Heart left ventricle (tissue), 16 donors: ENCODE measurements around the gene CLSTN2. TPM values are rescaled to one million over a fixed set of nuclear protein-coding genes. Genes with fewer than 3 reads are reported as not detected.

Experiments used
- ATAC-seq, 4 donors: fragments of 200-7000 bp; cut with Tn5 transposase; one replicate each; pipeline ENCODE4 v1.9.1; 2020 to 2022; ENCODE audit warnings: moderate library complexity in 4 of 4, mild to moderate bottlenecking in 3 of 4, moderate number of reproducible peaks in 1 of 4
- DNase-seq, 5 donors: peaks; one replicate each; pipeline ENCODE4 v3.0.0-alpha.2; 2020
- H3K27ac ChIP-seq, 12 donors: fragments of 200-600 bp; sonication (generic) in 4 of 12; one replicate each; pipeline versions ENCODE4 v1.5.0 to v1.8.0; 2016 to 2022; ENCODE audit warnings: mild to moderate bottlenecking in 2 of 12
- H3K27me3 ChIP-seq, 9 donors: fragments of 200-600 bp; sonication (generic) in 2 of 9; one replicate each; pipeline versions ENCODE4 v1.5.1 to v1.8.0; 2016 to 2022; ENCODE audit warnings: mild to moderate bottlenecking in 3 of 9
- H3K36me3 ChIP-seq, 9 donors: fragments of 200-600 bp; sonication (generic) in 2 of 9; one replicate each; pipeline versions ENCODE4 v1.5.0 to v1.8.0; 2018 to 2022; ENCODE audit warnings: mild to moderate bottlenecking in 2 of 9
- H3K4me1 ChIP-seq, 12 donors: fragments of 200-600 bp; sonication (generic) in 4 of 12; one replicate each; pipeline versions ENCODE4 v1.5.0 to v1.8.0; 2016 to 2022; ENCODE audit warnings: mild to moderate bottlenecking in 3 of 12
- H3K4me3 ChIP-seq, 12 donors: fragments of 200-600 bp; sonication (generic) in 4 of 12; one replicate each; pipeline versions ENCODE4 v1.5.0 to v1.8.0; 2017 to 2022; ENCODE audit warnings: mild to moderate bottlenecking in 9 of 12, moderate library complexity in 4 of 12
- H3K9me3 ChIP-seq, 12 donors: fragments of 200-600 bp; sonication (generic) in 4 of 12; one replicate each; pipeline versions ENCODE4 v1.5.0 to v1.8.0; 2016 to 2022; ENCODE audit warnings: mild to moderate bottlenecking in 1 of 12
- POLR2A ChIP-seq, 2 donors: fragments of 450-650 bp; IDR thresholded peaks; one replicate each; pipeline ENCODE4 v1.6.1; 2017; ENCODE audit warnings: antibody characterized with exemption in 2 of 2, mild to moderate bottlenecking in 2 of 2, moderate library complexity in 2 of 2
- WGBS, 4 donors: extraction: QIAGEN DNeasy Blood & Tissue Kit in 2 of 4; methylation state at CpG; one replicate each; pipeline versions ENCODE4 v1.1.5 to v1.1.7; 2013 to 2018; 5-methylcytosine and 5-hydroxymethylcytosine counted together
- intact Hi-C, 10 donors: fragments of 100-400 bp; cut with DNase I; formaldehyde crosslinking; loops; one replicate each; pipeline versions ENCODE4 v1.11.1 to v1.14.2; 2022
- polyA plus RNA-seq, 2 donors: library from polyadenylated mRNA; stranded (reverse); fragments of 200-250 nt; gene quantifications; one replicate each; pipeline ENCODE4 v1.2.3, GENCODE V29; 2013
- total RNA-seq, 9 donors: library from RNA; depleted of rRNA in 2 of 9; stranded (reverse); fragments of >200 nt in 2 of 9; fragmentation: NEBNext Ultra II Directional in 3 of 9; extraction: Animal tissue kit (Norgen Biotek cat#: 25700) in 3 of 9; gene quantifications; one replicate each; pipeline versions ENCODE4 v1.1.0 to v1.2.4, GENCODE V29; 2016 to 2023
- TF ChIP-seq, protein P1 (sequence below), 12 donors: fragments of 200-600 bp; sonication (generic) in 4 of 12; IDR thresholded peaks; one replicate each; pipeline versions ENCODE4 v1.5.0 to v1.8.0; 2018 to 2022; ENCODE audit warnings: antibody characterized with exemption in 12 of 12, mild to moderate bottlenecking in 5 of 12
- donor health status: ischemic (EF 13 %, LVEDD 7.1; RV severe dilation, severe dysfunction).
- donor health status: healthy with polysubstance abuse.
- donor health status: DM: no; HTN: yes; CAD: no.
- donor health status: DM: no; HTN: no; CAD: no.
- donor health status: ischemic (EF 25% LVEDD 6.9; RV normal size, moderate dysfunction).
- donor health status: ischemic (EF 25% LVEDD 5.7; RV mildly dilated, moderate dysfunction).
- donor health status: healthy.
- donor health status: DM: yes; HTN: yes; CAD: no.
- donor health status: ischemic (EF 35%, LVEDD 5.7; RV mildly dilated, moderate dysfunction).
- donor health status: nonischemic (EF 11% LVEDD 7.7; RV severe dilation, severe dysfunction).
- donor health status: DM: yes; HTN: yes; CAD: no.
- donor health status: PGD.
- donor health status: ischemic (EF 29% LVEDD 5.4; RV normal size, mild dysfunction).
- donor health status: nonischemic (EF 23%, LVEDD 6.1; RV moderate dilation, normal function).

CLSTN2 gene
- total and polyA plus RNA-seq, 11 donors = 0.69 to 7.6 (median 3.9) TPM

DNA sequence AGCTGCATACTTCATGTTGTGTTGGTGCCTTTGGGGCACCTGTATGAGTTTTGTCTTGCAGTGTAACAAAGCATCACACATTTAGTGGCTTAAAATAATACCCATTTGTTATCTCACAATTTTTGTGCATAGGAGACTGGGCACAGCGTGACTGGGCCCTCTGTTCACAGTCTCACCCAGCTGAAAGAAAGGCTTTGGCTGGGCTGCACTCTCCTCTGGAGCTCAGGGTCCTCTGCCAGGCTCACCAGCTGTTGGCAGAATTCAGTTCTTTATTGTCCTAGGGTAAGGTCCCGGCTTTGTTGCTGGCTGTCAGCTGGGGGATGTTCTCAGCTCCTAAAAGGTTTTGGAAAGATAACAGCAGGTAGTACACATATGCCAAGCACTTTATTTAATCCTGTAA is 263.3 kb downstream of the CLSTN2 start:
- WGBS, 4 donors = 35 to 69% (median 57%) methylated on average over 2 of the region's 2 CpGs
- no peaks in the 10 kb centered on the region for H3K36me3 ChIP-seq
- ATAC-seq (peak in 1 of 4 donors; percentile 50), DNase-seq (no peak)
- intact Hi-C loops = no loop called here
- TF ChIP-seq, protein P1, sequence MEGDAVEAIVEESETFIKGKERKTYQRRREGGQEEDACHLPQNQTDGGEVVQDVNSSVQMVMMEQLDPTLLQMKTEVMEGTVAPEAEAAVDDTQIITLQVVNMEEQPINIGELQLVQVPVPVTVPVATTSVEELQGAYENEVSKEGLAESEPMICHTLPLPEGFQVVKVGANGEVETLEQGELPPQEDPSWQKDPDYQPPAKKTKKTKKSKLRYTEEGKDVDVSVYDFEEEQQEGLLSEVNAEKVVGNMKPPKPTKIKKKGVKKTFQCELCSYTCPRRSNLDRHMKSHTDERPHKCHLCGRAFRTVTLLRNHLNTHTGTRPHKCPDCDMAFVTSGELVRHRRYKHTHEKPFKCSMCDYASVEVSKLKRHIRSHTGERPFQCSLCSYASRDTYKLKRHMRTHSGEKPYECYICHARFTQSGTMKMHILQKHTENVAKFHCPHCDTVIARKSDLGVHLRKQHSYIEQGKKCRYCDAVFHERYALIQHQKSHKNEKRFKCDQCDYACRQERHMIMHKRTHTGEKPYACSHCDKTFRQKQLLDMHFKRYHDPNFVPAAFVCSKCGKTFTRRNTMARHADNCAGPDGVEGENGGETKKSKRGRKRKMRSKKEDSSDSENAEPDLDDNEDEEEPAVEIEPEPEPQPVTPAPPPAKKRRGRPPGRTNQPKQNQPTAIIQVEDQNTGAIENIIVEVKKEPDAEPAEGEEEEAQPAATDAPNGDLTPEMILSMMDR (IDR thresholded peaks at IDR 0.05) = no peak
- no peak for TF ChIP-seq POLR2A (IDR thresholded peaks at IDR 0.05)
- H3K4me1 ChIP-seq = peaks cover 0 to 13% (median 0%) of the 10 kb centered on the region in 12 donors
- no peak overlapping the region for H3K27ac ChIP-seq
- no peak overlapping the region for H3K4me3 ChIP-seq
- no peaks in the 10 kb centered on the region for H3K27me3 ChIP-seq
- H3K9me3 ChIP-seq = peaks cover 0 to 8% (median 0%) of the 10 kb centered on the region in 12 donors

DNA sequence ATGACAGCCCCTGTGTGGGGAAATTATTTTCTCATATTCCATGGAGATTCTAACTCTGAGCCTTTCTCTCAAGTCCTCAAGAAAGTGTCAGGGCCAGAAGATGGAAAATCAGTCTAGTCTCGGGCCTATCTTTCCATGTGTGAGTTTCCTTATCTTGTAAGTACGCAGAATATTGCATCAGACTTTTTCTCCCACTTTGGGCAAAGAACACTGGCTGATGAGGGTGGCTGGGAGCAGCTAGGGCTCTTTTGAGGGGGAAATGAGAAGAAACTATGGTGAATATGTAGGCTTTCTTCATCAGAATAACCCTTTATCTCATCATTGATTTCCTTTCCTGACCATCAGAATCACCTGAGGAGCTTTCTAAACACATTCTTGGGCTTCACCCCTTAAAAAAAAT is 264.0 kb downstream of the CLSTN2 start:
- no peak for DNase-seq

DNA sequence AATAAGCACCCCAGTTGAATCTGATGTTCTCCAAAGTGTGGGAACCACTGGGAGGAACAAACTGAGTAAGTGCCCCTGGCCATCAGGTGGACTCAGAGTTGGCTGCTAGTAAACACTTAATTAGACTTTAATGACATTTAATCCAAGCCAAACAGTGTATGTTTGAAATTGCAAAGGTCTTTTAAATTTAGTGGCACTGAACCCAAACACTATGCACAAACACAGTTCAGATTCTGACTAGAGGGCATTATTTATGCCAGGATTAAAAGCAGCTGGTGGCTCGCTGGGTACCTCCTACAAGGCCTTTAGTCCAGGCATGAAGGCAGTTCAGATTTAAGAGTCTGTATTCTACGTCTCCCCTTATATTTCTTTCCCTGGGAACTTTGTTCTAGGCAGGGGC is 264.8 kb downstream of the CLSTN2 start:
- no peak for DNase-seq
- no peaks in the 10 kb centered on the region for H3K36me3 ChIP-seq
- H3K9me3 ChIP-seq = no peaks in the 10 kb centered on the region
- TF ChIP-seq POLR2A (IDR thresholded peaks at IDR 0.05) = no peak
- TF ChIP-seq, protein P1 (IDR thresholded peaks at IDR 0.05) = no peak
- no peak for ATAC-seq
- H3K27ac ChIP-seq = no peak overlapping the region
- H3K4me1 ChIP-seq = peaks cover 0 to 13% (median 0%) of the 10 kb centered on the region in 12 donors
- H3K27me3 ChIP-seq = no peaks in the 10 kb centered on the region
- 85 to 93% (median 89%) methylated on average over 2 of the region's 2 CpGs for WGBS, 4 donors
- H3K4me3 ChIP-seq = no peak overlapping the region
- intact Hi-C loops = loop anchor here in 3 of 10 donors (10.0 kb wide), 2 partner anchors 65 to 75 kb away; no protein-coding TSS in a partner anchor

More for the DNA sequence above, 264.0 kb downstream of the CLSTN2 start:
- intact Hi-C loops = no loop called here
- ATAC-seq = no peak
- Histone ChIP-seq H3K36me3 (no peaks in the 10 kb centered on the region), H3K4me3 (no peak overlapping the region), H3K27me3 (no peaks in the 10 kb centered on the region), H3K4me1 (peaks cover 0 to 13% (median 0%) of the 10 kb centered on the region in 12 donors), H3K27ac (no peak overlapping the region), H3K9me3 (peaks cover 0 to under 1% (median 0%) of the 10 kb centered on the region in 12 donors)
- no peak for TF ChIP-seq POLR2A (IDR thresholded peaks at IDR 0.05)
- TF ChIP-seq, protein P1 (IDR thresholded peaks at IDR 0.05) = no peak
- WGBS, 4 donors = 65 to 77% (median 72%) methylated on average over 2 of the region's 2 CpGs

DNA sequence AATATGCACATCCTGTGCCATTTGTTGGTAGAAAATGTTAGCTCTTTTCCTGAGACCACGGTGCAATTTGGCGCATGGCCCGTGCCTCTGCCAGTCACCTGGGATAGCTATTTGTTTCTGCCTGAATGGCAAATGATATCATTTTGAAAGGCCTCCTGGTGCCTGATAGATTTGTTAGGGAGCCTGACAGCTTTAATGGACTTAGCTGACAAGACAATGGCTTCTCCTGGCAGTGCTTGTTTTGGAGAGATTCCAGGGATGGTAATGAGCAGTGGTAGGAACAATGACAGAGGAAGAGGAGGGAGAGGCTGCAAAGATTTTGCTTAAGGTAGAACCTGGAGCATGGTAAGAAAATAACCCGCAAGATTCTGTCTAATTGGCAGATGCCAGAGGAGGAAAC is 268.5 kb downstream of the CLSTN2 start:
- Histone ChIP-seq H3K4me1 (peaks cover 0 to 6% (median 0%) of the 10 kb centered on the region in 12 donors), H3K9me3 (no peaks in the 10 kb centered on the region), H3K36me3 (no peaks in the 10 kb centered on the region), H3K4me3 (no peak overlapping the region), H3K27me3 (no peaks in the 10 kb centered on the region), H3K27ac (no peak overlapping the region)
- ATAC-seq = no peak
- 30 to 53% (median 47%) methylated on average over 4 of the region's 4 CpGs for WGBS, 4 donors
- DNase-seq = no peak
- TF ChIP-seq POLR2A (IDR thresholded peaks at IDR 0.05) = no peak
- TF ChIP-seq, protein P1 (IDR thresholded peaks at IDR 0.05) = no peak
- intact Hi-C loops = loop anchor here in 3 of 10 donors (10.0 kb wide), 2 partner anchors 69 to 79 kb away; no protein-coding TSS in a partner anchor
